ENCODE measurements around the gene RPS6KC1.
A peak's percentile ranks its signal among the peaks of the same experiment; 100 is the strongest.

- no peak for TF ChIP-seq CTCF (conservative IDR thresholded peaks at IDR 0.05; ENCODE audit: low read depth, low read length)
- no peak for TF ChIP-seq MXI1 (IDR thresholded peaks at IDR 0.05; ENCODE audit: borderline replicate concordance, low read depth, low read length)
- TF ChIP-seq POLR2A (IDR thresholded peaks at IDR 0.05; ENCODE audit: low read depth, low read length), result no peak
- TF ChIP-seq, protein P1, sequence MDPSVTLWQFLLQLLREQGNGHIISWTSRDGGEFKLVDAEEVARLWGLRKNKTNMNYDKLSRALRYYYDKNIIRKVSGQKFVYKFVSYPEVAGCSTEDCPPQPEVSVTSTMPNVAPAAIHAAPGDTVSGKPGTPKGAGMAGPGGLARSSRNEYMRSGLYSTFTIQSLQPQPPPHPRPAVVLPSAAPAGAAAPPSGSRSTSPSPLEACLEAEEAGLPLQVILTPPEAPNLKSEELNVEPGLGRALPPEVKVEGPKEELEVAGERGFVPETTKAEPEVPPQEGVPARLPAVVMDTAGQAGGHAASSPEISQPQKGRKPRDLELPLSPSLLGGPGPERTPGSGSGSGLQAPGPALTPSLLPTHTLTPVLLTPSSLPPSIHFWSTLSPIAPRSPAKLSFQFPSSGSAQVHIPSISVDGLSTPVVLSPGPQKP (IDR thresholded peaks at IDR 0.05; ENCODE audit: borderline replicate concordance, low read depth, low read length), result no peak
- no peak for TF ChIP-seq CEBPB (IDR thresholded peaks at IDR 0.05; ENCODE audit: low read depth, low read length)
- TF ChIP-seq MAZ (IDR thresholded peaks at IDR 0.05; ENCODE audit: borderline replicate concordance, low read depth, low read length), result no peak
- TF ChIP-seq SMC3 (IDR thresholded peaks at IDR 0.05; ENCODE audit: low read depth, low read length), result no peak
- no peak for TF ChIP-seq RFX5 (IDR thresholded peaks at IDR 0.05; ENCODE audit: low read depth, low read length)
- TF ChIP-seq MAFK (IDR thresholded peaks at IDR 0.05; ENCODE audit: low read depth, low read length), result peak; percentile 53
- TF ChIP-seq RCOR1 (IDR thresholded peaks at IDR 0.05; ENCODE audit: insufficient replicate concordance, low read length), result no peak
- TF ChIP-seq RAD21 (IDR thresholded peaks at IDR 0.05; ENCODE audit: low read length), result no peak
- no peak for TF ChIP-seq NFE2L2 (IDR thresholded peaks at IDR 0.05; ENCODE audit: low read depth, low read length)
Measured at GRCh38 chr1:213221209-213221608, 170.2 kb downstream of the RPS6KC1 start.
